ENCODE data around the gene EVPL. TPM values are rescaled to one million over a fixed set of nuclear protein-coding genes. Genes with fewer than 3 reads are reported as not detected.
"Not testable (repeated sequence)": the region's sequence is repeated elsewhere in the genome, so short reads cannot be mapped to it uniquely, and the experiment has no call there.

The EVPL gene
- total RNA-seq = 0.06 and 1.2 TPM in 2 replicates

GRCh38 chr17:76027159-76027839 lies at the start of gene EVPL:
EVPL (minus strand) TSS chr17:76027306; CDS start chr17:76027198, 108 bp downstream.
- DNase-seq (ENCODE audit: extremely low read depth, low read depth, low spot score) = no peak

- DNase-seq (ENCODE audit: extremely low read depth, low read depth, low spot score) = no peak
Measured at GRCh38 chr17:76076146-76076764, 49.1 kb upstream of the EVPL start.

GRCh38 chr17:76075364-76076145 lies 48.4 kb upstream of the EVPL start:
- no peak for DNase-seq (ENCODE audit: extremely low read depth, low read depth, low spot score)

- no peak for DNase-seq (ENCODE audit: extremely low read depth, low read depth, low spot score)
Measured at GRCh38 chr17:76074390-76075363, 47.6 kb upstream of the EVPL start, which contains the start of gene GALR2. GALR2 (plus strand) TSS chr17:76074781; CDS start chr17:76074884, 103 bp downstream.

- DNase-seq (ENCODE audit: extremely low read depth, low read depth, low spot score) = no peak
Measured at GRCh38 chr17:76072148-76072858, 45.2 kb upstream of the EVPL start, which contains the start of gene SRP68. SRP68 (minus strand) TSS chr17:76072517; CDS start chr17:76072491, 26 bp downstream.

GRCh38 chr17:76071531-76072147 lies 44.5 kb upstream of the EVPL start:
- DNase-seq (ENCODE audit: extremely low read depth, low read depth, low spot score) = no peak

GRCh38 chr17:76065775-76066174 lies 38.7 kb upstream of the EVPL start:
- no peak for DNase-seq (ENCODE audit: extremely low read depth, low read depth, low spot score)

GRCh38 chr17:76063875-76064546 lies 36.9 kb upstream of the EVPL start:
- DNase-seq (ENCODE audit: extremely low read depth, low read depth, low spot score) = no peak

GRCh38 chr17:76058264-76058663 lies 31.2 kb upstream of the EVPL start:
- DNase-seq (ENCODE audit: extremely low read depth, low read depth, low spot score) = not testable (repeated sequence)

GRCh38 chr17:76056882-76057281 lies 29.8 kb upstream of the EVPL start:
- no peak for DNase-seq (ENCODE audit: extremely low read depth, low read depth, low spot score)

- no peak for DNase-seq (ENCODE audit: extremely low read depth, low read depth, low spot score)
Measured at GRCh38 chr17:76054112-76054476, 27.0 kb upstream of the EVPL start.

GRCh38 chr17:76053246-76054111 lies 26.4 kb upstream of the EVPL start:
- DNase-seq (ENCODE audit: extremely low read depth, low read depth, low spot score) = no peak

- DNase-seq (ENCODE audit: extremely low read depth, low read depth, low spot score) = no peak
Measured at GRCh38 chr17:76051561-76051960, 24.5 kb upstream of the EVPL start.

- DNase-seq (ENCODE audit: extremely low read depth, low read depth, low spot score) = no peak
Measured at GRCh38 chr17:76050538-76051467, 23.7 kb upstream of the EVPL start.

GRCh38 chr17:76049836-76050537 lies 22.9 kb upstream of the EVPL start:
- DNase-seq (ENCODE audit: extremely low read depth, low read depth, low spot score) = no peak

GRCh38 chr17:76049239-76049638 lies 22.1 kb upstream of the EVPL start:
- no peak for DNase-seq (ENCODE audit: extremely low read depth, low read depth, low spot score)

All from glomerular endothelial cell (primary cell).